Measurements from ENCODE around the gene ITPRID1.

- TF ChIP-seq EP300 (IDR thresholded peaks at IDR 0.05; ENCODE audit: borderline replicate concordance): no peak
- no peak for TF ChIP-seq EGR1 (IDR thresholded peaks at IDR 0.05)
- no peak for TF ChIP-seq TAF1 (IDR thresholded peaks at IDR 0.05; ENCODE audit: low read depth)
- no peak for TF ChIP-seq REST (IDR thresholded peaks at IDR 0.05; ENCODE audit: low read depth)
- no peak for TF ChIP-seq NFIC (IDR thresholded peaks at IDR 0.05)
- no peak for TF ChIP-seq FOXM1 (IDR thresholded peaks at IDR 0.05; ENCODE audit: borderline replicate concordance, low read depth)
- TF ChIP-seq CREB1 (IDR thresholded peaks at IDR 0.05; ENCODE audit: low read depth): no peak
- no peak for TF ChIP-seq YY1 (IDR thresholded peaks at IDR 0.05; ENCODE audit: low read depth)
- TF ChIP-seq TCF12 (IDR thresholded peaks at IDR 0.05; ENCODE audit: low read depth): no peak
- TF ChIP-seq MAX (IDR thresholded peaks at IDR 0.05): no peak
Observed at GRCh38 chr7:31563522-31563921, 49.6 kb downstream of the ITPRID1 start.
